HEK293 (cell line): ENCODE measurements around the gene OR4C12.
"Not testable (repeated sequence)": the region's sequence is repeated elsewhere in the genome, so short reads cannot be mapped to it uniquely, and the experiment has no call there.

Source experiments
- CTCF ChIA-PET: fragments of 350-600 bp; formaldehyde crosslinking; extraction: SDS; loops from one replicate; lab custom pipeline; 2021; ENCODE audit warnings: antibody characterized with exemption; lab: Yijun Ruan, JAX
- POLR2A ChIA-PET: fragments of 300-600 bp; formaldehyde crosslinking; extraction: SDS; loops from one replicate; lab custom pipeline; 2020; ENCODE audit warnings: antibody characterized with exemption, inconsistent platforms; lab: Yijun Ruan, JAX
- H3K27ac ChIP-seq: fragments of 200-500 bp; sonication (Bioruptor generic); 2 replicates; pipeline ENCODE4 v1.5.1; 2014; ENCODE audit warnings: low read depth, low read length, control low read depth, inconsistent platforms; ENCODE audit errors: extremely low read depth
- H3K36me3 ChIP-seq, 2 experiments: fragments of 200-500 bp in 1 of 2; sonication (Bioruptor generic) in 1 of 2; 1 replicate in 1 of 2; 2 replicates in 1 of 2; pipeline ENCODE4 v1.5.1; 2014 to 2017; ENCODE audit warnings: inconsistent platforms in 2 of 2, low read length in 2 of 2; ENCODE audit not compliant: control insufficient read depth in 2 of 2, insufficient read depth in 1 of 2
- H3K4me1 ChIP-seq: fragments of 200-500 bp; sonication (Bioruptor generic); 2 replicates; pipeline ENCODE4 v1.5.1; 2014; ENCODE audit warnings: mild to moderate bottlenecking, low read length, inconsistent platforms; ENCODE audit not compliant: control insufficient read depth, insufficient read depth
- H3K4me3 ChIP-seq: 2 replicates; pipeline ENCODE4 v1.5.1; 2011; ENCODE audit warnings: low read depth, mild to moderate bottlenecking, control low read depth, low read length, moderate library complexity
- H3K9me3 ChIP-seq: fragments of 200-500 bp; sonication (Bioruptor generic); 2 replicates; pipeline ENCODE4 v1.5.1; 2014; ENCODE audit warnings: low read depth, low read length, inconsistent platforms; ENCODE audit not compliant: control insufficient read depth, insufficient read depth
- KLF16 ChIP-seq: fragments of 450-650 bp; formaldehyde crosslinking; IDR thresholded peaks from 2 replicates; pipeline ENCODE4 v1.5.1; 2017; ENCODE audit warnings: missing biosample characterization, missing genetic modification characterization
- KLF7 ChIP-seq: fragments of 450-650 bp; formaldehyde crosslinking; IDR thresholded peaks from 2 replicates; pipeline ENCODE4 v1.5.1; 2016; ENCODE audit warnings: missing biosample characterization, missing genetic modification characterization, borderline replicate concordance
- ZBTB48 ChIP-seq: fragments of 450-650 bp; formaldehyde crosslinking; IDR thresholded peaks from 2 replicates; pipeline ENCODE4 v1.5.1; 2016; ENCODE audit warnings: missing biosample characterization, missing genetic modification characterization
- ZBTB7A ChIP-seq: fragments of 450-650 bp; formaldehyde crosslinking; IDR thresholded peaks from 2 replicates; pipeline ENCODE4 v1.5.1; 2016; ENCODE audit warnings: low read depth, missing biosample characterization, missing genetic modification characterization
- ZNF114 ChIP-seq: fragments of 450-650 bp; formaldehyde crosslinking; IDR thresholded peaks from 2 replicates; pipeline ENCODE4 v1.5.0; 2017; ENCODE audit warnings: missing biosample characterization, missing genetic modification characterization
- ZNF121 ChIP-seq: fragments of 450-650 bp; formaldehyde crosslinking; IDR thresholded peaks from 2 replicates; pipeline ENCODE4 v1.5.1; 2016; ENCODE audit warnings: missing biosample characterization, missing genetic modification characterization
- ZNF132 ChIP-seq: fragments of 450-650 bp; formaldehyde crosslinking; IDR thresholded peaks from 2 replicates; pipeline ENCODE4 v1.5.1; 2017; ENCODE audit warnings: missing biosample characterization, missing genetic modification characterization, borderline replicate concordance
- ZNF146 ChIP-seq: fragments of 450-650 bp; formaldehyde crosslinking; IDR thresholded peaks from 2 replicates; pipeline ENCODE4 v1.5.1; 2016; ENCODE audit warnings: missing biosample characterization, missing genetic modification characterization
- ZNF202 ChIP-seq: fragments of 450-650 bp; formaldehyde crosslinking; IDR thresholded peaks from 2 replicates; pipeline ENCODE4 v1.5.1; 2016; ENCODE audit warnings: missing biosample characterization, missing genetic modification characterization, borderline replicate concordance
- ZNF514 ChIP-seq: fragments of 450-650 bp; formaldehyde crosslinking; IDR thresholded peaks from 2 replicates; pipeline ENCODE4 v1.5.1; 2016; ENCODE audit warnings: missing biosample characterization, missing genetic modification characterization
- ZNF561 ChIP-seq: fragments of 450-650 bp; IDR thresholded peaks from 2 replicates; pipeline ENCODE4 v1.5.1; 2018; ENCODE audit warnings: missing biosample characterization, missing genetic modification characterization, borderline replicate concordance
- ZNF664 ChIP-seq: fragments of 450-650 bp; formaldehyde crosslinking; IDR thresholded peaks from 2 replicates; pipeline ENCODE4 v1.5.1; 2016; ENCODE audit warnings: missing biosample characterization, missing genetic modification characterization
- TF ChIP-seq, protein P1 (sequence below): fragments of 450-650 bp; formaldehyde crosslinking; IDR thresholded peaks from 2 replicates; pipeline ENCODE4 v1.5.1; 2017; ENCODE audit warnings: missing biosample characterization, missing genetic modification characterization
- TF ChIP-seq, protein P2 (sequence below): fragments of 450-650 bp; formaldehyde crosslinking; IDR thresholded peaks from 2 replicates; pipeline ENCODE4 v1.5.0; 2017; ENCODE audit warnings: missing biosample characterization, missing genetic modification characterization, borderline replicate concordance
- TF ChIP-seq, protein P3 (sequence below): fragments of 450-650 bp; formaldehyde crosslinking; IDR thresholded peaks from 2 replicates; pipeline ENCODE4 v1.5.1; 2016; ENCODE audit warnings: missing biosample characterization, missing genetic modification characterization
- TF ChIP-seq, protein P4 (sequence below): fragments of 450-650 bp; formaldehyde crosslinking; IDR thresholded peaks from 2 replicates; pipeline ENCODE4 v1.5.1; 2016; ENCODE audit warnings: missing biosample characterization, missing genetic modification characterization

The OR4C12 gene

GRCh38 chr11:49952091-49952490 lies 30.2 kb downstream of the OR4C12 start, which contains the start of gene OR4C13:
Gene OR4C13, plus strand, starts transcription at chr11:49952391. Its CDS starts 32 bp downstream, at chr11:49952423.
- POLR2A ChIA-PET: no interaction called here
- TF ChIP-seq ZNF514 (tag by site-specific recombination) (no peak), KLF16 (no peak), ZNF121 (tag by site-specific recombination) (no peak), ZBTB48 (tag by site-specific recombination) (no peak), ZNF132 (tag by site-specific recombination) (no peak), ZNF664 (tag by site-specific recombination) (no peak), ZBTB7A (tag by site-specific recombination) (no peak), ZNF561 (tag by site-specific recombination) (no peak), KLF7 (tag by site-specific recombination) (no peak), ZNF114 (tag by site-specific recombination) (no peak), ZNF202 (tag by site-specific recombination) (no peak)
- TF ChIP-seq, protein P1, sequence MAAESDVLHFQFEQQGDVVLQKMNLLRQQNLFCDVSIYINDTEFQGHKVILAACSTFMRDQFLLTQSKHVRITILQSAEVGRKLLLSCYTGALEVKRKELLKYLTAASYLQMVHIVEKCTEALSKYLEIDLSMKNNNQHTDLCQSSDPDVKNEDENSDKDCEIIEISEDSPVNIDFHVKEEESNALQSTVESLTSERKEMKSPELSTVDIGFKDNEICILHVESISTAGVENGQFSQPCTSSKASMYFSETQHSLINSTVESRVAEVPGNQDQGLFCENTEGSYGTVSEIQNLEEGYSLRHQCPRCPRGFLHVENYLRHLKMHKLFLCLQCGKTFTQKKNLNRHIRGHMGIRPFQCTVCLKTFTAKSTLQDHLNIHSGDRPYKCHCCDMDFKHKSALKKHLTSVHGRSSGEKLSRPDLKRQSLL (tag by site-specific recombination): no peak
- TF ChIP-seq, protein P2, sequence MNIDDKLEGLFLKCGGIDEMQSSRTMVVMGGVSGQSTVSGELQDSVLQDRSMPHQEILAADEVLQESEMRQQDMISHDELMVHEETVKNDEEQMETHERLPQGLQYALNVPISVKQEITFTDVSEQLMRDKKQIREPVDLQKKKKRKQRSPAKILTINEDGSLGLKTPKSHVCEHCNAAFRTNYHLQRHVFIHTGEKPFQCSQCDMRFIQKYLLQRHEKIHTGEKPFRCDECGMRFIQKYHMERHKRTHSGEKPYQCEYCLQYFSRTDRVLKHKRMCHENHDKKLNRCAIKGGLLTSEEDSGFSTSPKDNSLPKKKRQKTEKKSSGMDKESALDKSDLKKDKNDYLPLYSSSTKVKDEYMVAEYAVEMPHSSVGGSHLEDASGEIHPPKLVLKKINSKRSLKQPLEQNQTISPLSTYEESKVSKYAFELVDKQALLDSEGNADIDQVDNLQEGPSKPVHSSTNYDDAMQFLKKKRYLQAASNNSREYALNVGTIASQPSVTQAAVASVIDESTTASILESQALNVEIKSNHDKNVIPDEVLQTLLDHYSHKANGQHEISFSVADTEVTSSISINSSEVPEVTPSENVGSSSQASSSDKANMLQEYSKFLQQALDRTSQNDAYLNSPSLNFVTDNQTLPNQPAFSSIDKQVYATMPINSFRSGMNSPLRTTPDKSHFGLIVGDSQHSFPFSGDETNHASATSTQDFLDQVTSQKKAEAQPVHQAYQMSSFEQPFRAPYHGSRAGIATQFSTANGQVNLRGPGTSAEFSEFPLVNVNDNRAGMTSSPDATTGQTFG: no peak
- TF ChIP-seq, protein P3, sequence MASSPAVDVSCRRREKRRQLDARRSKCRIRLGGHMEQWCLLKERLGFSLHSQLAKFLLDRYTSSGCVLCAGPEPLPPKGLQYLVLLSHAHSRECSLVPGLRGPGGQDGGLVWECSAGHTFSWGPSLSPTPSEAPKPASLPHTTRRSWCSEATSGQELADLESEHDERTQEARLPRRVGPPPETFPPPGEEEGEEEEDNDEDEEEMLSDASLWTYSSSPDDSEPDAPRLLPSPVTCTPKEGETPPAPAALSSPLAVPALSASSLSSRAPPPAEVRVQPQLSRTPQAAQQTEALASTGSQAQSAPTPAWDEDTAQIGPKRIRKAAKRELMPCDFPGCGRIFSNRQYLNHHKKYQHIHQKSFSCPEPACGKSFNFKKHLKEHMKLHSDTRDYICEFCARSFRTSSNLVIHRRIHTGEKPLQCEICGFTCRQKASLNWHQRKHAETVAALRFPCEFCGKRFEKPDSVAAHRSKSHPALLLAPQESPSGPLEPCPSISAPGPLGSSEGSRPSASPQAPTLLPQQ (tag by site-specific recombination): no peak
- TF ChIP-seq, protein P4, sequence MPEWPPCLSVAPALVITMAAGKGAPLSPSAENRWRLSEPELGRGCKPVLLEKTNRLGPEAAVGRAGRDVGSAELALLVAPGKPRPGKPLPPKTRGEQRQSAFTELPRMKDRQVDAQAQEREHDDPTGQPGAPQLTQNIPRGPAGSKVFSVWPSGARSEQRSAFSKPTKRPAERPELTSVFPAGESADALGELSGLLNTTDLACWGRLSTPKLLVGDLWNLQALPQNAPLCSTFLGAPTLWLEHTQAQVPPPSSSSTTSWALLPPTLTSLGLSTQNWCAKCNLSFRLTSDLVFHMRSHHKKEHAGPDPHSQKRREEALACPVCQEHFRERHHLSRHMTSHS (tag by site-specific recombination): no peak
- TF ChIP-seq, all 188 proteins: peak for 0
- Histone ChIP-seq H3K36me3 (no peaks in the 10 kb centered on the region), H3K27ac (no peak within 1 kb of the TSS), H3K4me1 (no peaks in the 10 kb centered on the region), H3K4me3 (no peak within 1 kb of the TSS), H3K9me3 (no peaks in the 10 kb centered on the region)
- CTCF ChIA-PET: interaction anchor here (0.7 kb wide), 1 partner anchor 23 kb away, joined by 3 read pairs; no protein-coding TSS in a partner anchor

GRCh38 chr11:49948701-49949100 lies 33.6 kb downstream of the OR4C12 start:
- H3K9me3 ChIP-seq, H3K4me3 ChIP-seq, H3K4me1 ChIP-seq, H3K36me3 ChIP-seq, POLR2A ChIA-PET, H3K27ac ChIP-seq: not testable (repeated sequence)
- CTCF ChIA-PET: interaction anchor here (0.6 kb wide), 1 partner anchor 76 kb away, joined by 3 read pairs; no protein-coding TSS in a partner anchor
- TF ChIP-seq ZNF146 (tag by site-specific recombination): peak; percentile 61
